Prostate gland (tissue), 2 donors: ENCODE measurements around the gene ZNF557.

Experiments used
- POLR2A ChIP-seq: fragments of 450-650 bp; IDR thresholded peaks from one replicate; pipeline ENCODE4 v1.6.1; 2016; ENCODE audit warnings: antibody characterized with exemption, mild to moderate bottlenecking
- TF ChIP-seq, protein P1 (sequence below), 4 experiments: fragments of 200-600 bp in 2 of 4; fragments of 450-650 bp in 2 of 4; sonication (generic) in 2 of 4; IDR thresholded peaks; 1 replicate in 3 of 4; 2 replicates in 1 of 4; pipeline ENCODE4 v1.5.1; 2016 to 2019; ENCODE audit warnings: antibody characterized with exemption in 4 of 4, mild to moderate bottlenecking in 2 of 4, moderate library complexity in 2 of 4

DNA sequence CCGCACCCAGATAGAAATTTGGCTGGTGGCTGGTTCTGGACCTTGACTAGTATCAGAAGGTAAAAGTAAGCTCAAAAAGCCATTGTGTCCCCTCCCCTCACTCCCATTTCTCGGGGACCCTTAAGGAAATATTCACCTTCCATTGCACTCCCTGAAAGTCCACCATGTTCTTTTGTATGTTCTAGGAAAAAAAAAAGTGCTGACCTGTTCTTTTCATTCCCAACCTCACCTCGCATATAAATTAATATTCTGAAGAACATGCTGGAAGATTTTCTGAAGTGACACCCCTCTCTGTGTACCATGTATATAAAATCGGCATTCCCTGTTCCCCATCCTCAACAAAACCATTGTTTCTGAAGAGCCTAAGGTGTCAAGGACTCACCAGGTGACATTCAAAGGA is 43.2 kb downstream of the ZNF557 start:
- TF ChIP-seq, protein P1, sequence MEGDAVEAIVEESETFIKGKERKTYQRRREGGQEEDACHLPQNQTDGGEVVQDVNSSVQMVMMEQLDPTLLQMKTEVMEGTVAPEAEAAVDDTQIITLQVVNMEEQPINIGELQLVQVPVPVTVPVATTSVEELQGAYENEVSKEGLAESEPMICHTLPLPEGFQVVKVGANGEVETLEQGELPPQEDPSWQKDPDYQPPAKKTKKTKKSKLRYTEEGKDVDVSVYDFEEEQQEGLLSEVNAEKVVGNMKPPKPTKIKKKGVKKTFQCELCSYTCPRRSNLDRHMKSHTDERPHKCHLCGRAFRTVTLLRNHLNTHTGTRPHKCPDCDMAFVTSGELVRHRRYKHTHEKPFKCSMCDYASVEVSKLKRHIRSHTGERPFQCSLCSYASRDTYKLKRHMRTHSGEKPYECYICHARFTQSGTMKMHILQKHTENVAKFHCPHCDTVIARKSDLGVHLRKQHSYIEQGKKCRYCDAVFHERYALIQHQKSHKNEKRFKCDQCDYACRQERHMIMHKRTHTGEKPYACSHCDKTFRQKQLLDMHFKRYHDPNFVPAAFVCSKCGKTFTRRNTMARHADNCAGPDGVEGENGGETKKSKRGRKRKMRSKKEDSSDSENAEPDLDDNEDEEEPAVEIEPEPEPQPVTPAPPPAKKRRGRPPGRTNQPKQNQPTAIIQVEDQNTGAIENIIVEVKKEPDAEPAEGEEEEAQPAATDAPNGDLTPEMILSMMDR (IDR thresholded peaks at IDR 0.05), result no peak
- TF ChIP-seq POLR2A, result no peak
